ENCODE data around the gene KCNMA1. TPM values are rescaled to one million over a fixed set of nuclear protein-coding genes. Genes with fewer than 3 reads are reported as not detected.

Gene KCNMA1
- total and polyA plus RNA-seq, 10 donors, result 9.3 to 114 (median 51.5) TPM

DNA sequence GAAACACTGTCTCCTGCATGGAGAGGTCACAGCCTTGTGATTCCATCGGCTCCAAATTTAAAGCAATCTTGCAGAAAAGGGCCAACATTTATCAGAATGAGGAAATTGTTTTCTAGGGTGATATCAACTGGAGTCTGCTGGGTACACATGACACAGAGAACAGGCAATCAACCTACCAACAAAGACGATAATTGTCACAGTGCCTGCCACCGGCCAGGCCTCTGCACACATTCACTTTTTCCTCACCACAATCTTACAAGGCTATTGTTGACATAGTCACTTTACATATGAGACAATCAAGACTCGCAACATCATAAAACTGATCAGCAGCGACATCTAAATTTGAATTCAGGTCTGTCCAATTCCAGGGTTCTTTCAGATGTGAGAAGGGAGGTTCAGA is 189.4 kb downstream of the KCNMA1 start:
- no peaks in the 10 kb centered on the region for H3K36me3 ChIP-seq
- no peak for DNase-seq
- H3K27me3 ChIP-seq (replicated peaks in 1 of 7), result no peaks in the 10 kb centered on the region
- no peak overlapping the region for H3K27ac ChIP-seq
- no peaks in the 10 kb centered on the region for H3K4me1 ChIP-seq
- no peaks in the 10 kb centered on the region for H3K9me3 ChIP-seq
- intact Hi-C loops (cut with DNase I; ENCODE audit: low total_unique reads), result no loop called here
- WGBS, 5 donors, result 90 to 94% (median 91%) methylated on average over 5 of the region's 5 CpGs
- TF ChIP-seq POLR2A (IDR thresholded peaks at IDR 0.05) (no peak), POLR2AphosphoS5 (IDR thresholded peaks at IDR 0.05) (no peak)
- TF ChIP-seq, protein P1, sequence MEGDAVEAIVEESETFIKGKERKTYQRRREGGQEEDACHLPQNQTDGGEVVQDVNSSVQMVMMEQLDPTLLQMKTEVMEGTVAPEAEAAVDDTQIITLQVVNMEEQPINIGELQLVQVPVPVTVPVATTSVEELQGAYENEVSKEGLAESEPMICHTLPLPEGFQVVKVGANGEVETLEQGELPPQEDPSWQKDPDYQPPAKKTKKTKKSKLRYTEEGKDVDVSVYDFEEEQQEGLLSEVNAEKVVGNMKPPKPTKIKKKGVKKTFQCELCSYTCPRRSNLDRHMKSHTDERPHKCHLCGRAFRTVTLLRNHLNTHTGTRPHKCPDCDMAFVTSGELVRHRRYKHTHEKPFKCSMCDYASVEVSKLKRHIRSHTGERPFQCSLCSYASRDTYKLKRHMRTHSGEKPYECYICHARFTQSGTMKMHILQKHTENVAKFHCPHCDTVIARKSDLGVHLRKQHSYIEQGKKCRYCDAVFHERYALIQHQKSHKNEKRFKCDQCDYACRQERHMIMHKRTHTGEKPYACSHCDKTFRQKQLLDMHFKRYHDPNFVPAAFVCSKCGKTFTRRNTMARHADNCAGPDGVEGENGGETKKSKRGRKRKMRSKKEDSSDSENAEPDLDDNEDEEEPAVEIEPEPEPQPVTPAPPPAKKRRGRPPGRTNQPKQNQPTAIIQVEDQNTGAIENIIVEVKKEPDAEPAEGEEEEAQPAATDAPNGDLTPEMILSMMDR (IDR thresholded peaks at IDR 0.05 in 8 of 11, conservative IDR thresholded peaks at IDR 0.05 in 3 of 11), result no peak
- H3K4me3 ChIP-seq, result no peak overlapping the region

- Histone ChIP-seq H3K4me1 (no peaks in the 10 kb centered on the region), H3K4me3 (no peak overlapping the region), H3K36me3 (no peaks in the 10 kb centered on the region), H3K9me3 (no peaks in the 10 kb centered on the region), H3K27me3 (replicated peaks in 1 of 7) (peaks cover 0 to 6% (median 0%) of the 10 kb centered on the region in 7 donors), H3K27ac (no peak overlapping the region)
- 84 to 91% (median 87%) methylated on average over 4 of the region's 4 CpGs for WGBS, 5 donors
- DNase-seq, result no peak
- no peak for TF ChIP-seq POLR2AphosphoS5 (IDR thresholded peaks at IDR 0.05)
- intact Hi-C loops (cut with DNase I; ENCODE audit: low total_unique reads), result no loop called here
Observed at GRCh38 chr10:77446700-77447099, 190.9 kb downstream of the KCNMA1 start.

DNA sequence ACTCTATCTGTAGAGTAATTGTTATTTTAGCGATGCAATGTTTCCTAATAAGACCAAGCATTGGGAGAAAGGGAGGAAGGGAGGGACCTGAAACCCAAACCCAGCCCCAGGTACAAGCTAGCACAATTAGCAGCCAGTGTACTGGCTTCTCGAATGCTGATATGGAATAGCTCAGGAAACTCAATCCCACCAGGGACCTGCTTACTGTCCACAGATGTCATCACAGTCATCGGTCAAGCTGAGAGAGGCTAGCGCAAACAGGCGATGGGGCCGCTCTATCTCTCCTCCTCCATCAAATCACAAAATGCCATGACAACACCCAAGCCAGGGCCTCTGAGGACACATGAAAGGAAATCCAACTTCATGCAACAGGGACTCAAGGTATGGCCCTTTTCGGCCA is 192.1 kb downstream of the KCNMA1 start:
- no peaks in the 10 kb centered on the region for H3K36me3 ChIP-seq
- H3K4me1 ChIP-seq, result no peaks in the 10 kb centered on the region
- peaks cover 0 to 6% (median 0%) of the 10 kb centered on the region in 7 donors for H3K27me3 ChIP-seq (replicated peaks in 1 of 7)
- TF ChIP-seq POLR2A (IDR thresholded peaks at IDR 0.05) (no peak), POLR2AphosphoS5 (IDR thresholded peaks at IDR 0.05) (no peak)
- TF ChIP-seq, protein P1 (IDR thresholded peaks at IDR 0.05 in 8 of 11, conservative IDR thresholded peaks at IDR 0.05 in 3 of 11), result no peak
- 90 to 93% (median 91%) methylated on average over 7 of the region's 7 CpGs for WGBS, 5 donors
- intact Hi-C loops (cut with DNase I; ENCODE audit: low total_unique reads), result no loop called here
- H3K9me3 ChIP-seq, result no peaks in the 10 kb centered on the region
- no peak for DNase-seq
- no peak overlapping the region for H3K27ac ChIP-seq
- no peak overlapping the region for H3K4me3 ChIP-seq

- no peak for DNase-seq
- Histone ChIP-seq H3K4me3 (no peak overlapping the region), H3K4me1 (no peaks in the 10 kb centered on the region), H3K27ac (no peak overlapping the region), H3K27me3 (replicated peaks in 1 of 7) (peaks cover 0 to 6% (median 0%) of the 10 kb centered on the region in 7 donors), H3K36me3 (no peaks in the 10 kb centered on the region), H3K9me3 (no peaks in the 10 kb centered on the region)
- intact Hi-C loops (cut with DNase I; ENCODE audit: low total_unique reads), result no loop called here
- TF ChIP-seq, protein P1 (IDR thresholded peaks at IDR 0.05 in 8 of 11, conservative IDR thresholded peaks at IDR 0.05 in 3 of 11), result no peak
- no peak for TF ChIP-seq POLR2A (IDR thresholded peaks at IDR 0.05)
- no peak for TF ChIP-seq POLR2AphosphoS5 (IDR thresholded peaks at IDR 0.05)
- 56 to 82% (median 77%) methylated on average over 2 of the region's 2 CpGs for WGBS, 5 donors
Observed at GRCh38 chr10:77444041-77444440, 193.6 kb downstream of the KCNMA1 start.

DNA sequence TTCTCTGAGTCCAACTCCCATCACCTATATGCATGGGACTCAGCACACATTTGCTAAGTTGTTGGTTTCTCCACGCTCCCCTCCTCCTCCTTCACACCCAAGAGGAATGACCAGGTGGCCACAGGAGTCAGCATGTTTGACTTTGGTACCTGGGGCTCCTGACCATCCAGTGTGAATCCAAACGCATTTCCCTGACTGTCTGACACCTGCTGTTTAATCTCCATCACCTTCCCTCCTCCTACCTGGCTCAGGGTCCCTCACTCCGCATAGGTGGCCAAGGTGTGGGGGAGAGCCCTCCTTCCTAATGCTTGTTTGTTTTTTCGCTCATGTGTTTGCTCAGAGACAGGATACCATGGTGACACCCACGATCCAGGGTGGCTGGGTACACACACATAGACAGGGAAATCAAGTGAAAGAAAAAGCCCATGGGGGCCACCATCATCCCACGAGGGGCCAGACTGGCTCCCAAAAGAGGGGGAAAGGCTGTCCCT is 194.9 kb downstream of the KCNMA1 start:
- H3K4me3 ChIP-seq, result no peak overlapping the region
- intact Hi-C loops (cut with DNase I; ENCODE audit: low total_unique reads), result no loop called here
- H3K4me1 ChIP-seq, result no peaks in the 10 kb centered on the region
- no peaks in the 10 kb centered on the region for H3K9me3 ChIP-seq
- 73 to 79% (median 74%) methylated on average over 6 of the region's 6 CpGs for WGBS, 5 donors
- peaks cover 0 to 6% (median 0%) of the 10 kb centered on the region in 7 donors for H3K27me3 ChIP-seq (replicated peaks in 1 of 7)
- TF ChIP-seq, protein P1 (IDR thresholded peaks at IDR 0.05 in 8 of 11, conservative IDR thresholded peaks at IDR 0.05 in 3 of 11), result no peak
- TF ChIP-seq POLR2A (IDR thresholded peaks at IDR 0.05) (no peak), POLR2AphosphoS5 (IDR thresholded peaks at IDR 0.05) (no peak)
- DNase-seq, result no peak
- H3K36me3 ChIP-seq, result no peaks in the 10 kb centered on the region
- H3K27ac ChIP-seq, result no peak overlapping the region
